HG03108 (cell line): Measurements from ENCODE around the gene SSR3.

Experiments
- ATAC-seq: cut with Tn5 transposase; IDR thresholded peaks from one replicate; pipeline ENCODE4 v1.9.1; 2021; ENCODE audit warnings: moderate library complexity; ENCODE audit not compliant: unreplicated experiment

SSR3 gene

DNA sequence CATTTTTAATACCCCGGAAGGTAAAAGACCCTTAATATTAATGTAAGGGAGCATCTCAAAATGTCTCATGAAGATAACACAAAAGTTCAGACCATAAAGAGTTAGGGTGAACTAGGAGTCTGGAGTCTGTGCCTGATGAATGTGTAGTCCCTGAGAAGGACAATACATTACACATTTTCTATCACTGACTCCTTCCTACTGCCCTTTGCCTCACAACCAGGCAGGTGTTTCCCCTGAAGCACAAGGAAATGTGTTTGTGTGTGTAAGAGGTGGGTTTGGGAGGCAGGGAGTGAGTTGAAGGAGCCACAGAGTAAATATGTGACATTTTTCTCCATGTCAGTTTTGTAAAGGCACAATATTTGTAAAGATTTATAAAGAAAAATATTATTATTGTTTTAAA lies 59.1 kb downstream of the SSR3 start:
- no peak for ATAC-seq

DNA sequence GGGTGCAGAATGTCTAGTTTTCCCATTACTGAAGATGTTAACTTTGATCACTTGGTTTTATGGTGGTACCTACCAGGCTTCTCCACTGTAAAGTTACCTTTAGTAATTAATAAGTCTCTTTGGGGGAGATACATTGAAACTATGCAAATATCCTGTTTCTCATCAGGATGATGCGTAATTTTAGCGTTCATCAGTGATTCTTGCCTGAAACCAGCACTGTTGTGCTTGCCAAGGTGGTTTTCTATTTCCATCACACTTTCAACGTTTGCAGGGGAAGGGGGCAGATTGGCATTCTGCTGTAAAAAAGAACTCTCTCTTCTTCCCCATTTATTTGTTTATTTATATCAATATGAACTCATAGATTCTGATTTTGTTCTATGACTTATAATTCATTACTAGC lies 61.0 kb downstream of the SSR3 start:
- ATAC-seq, result no peak

DNA sequence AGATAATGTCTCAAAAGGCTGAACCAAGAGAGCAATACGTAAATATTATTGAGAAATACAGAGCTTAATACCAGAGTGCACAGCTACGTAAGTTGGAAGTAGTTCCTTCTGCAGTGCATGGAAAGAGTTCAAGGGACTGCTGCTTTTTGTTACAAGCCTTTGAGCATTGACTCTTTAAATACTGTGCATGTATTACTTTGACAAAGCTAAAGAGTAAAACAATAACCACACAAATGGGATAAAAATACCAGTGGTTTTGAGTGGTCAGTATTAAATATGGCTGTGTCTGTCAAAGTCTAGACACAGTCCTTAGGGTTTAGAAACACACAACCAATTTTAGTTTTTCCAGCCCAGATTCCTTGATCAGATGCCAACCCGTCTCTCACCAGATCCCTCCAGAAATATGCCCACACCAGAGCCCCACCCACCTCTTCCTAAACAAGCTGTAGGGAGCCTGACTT lies 62.1 kb downstream of the SSR3 start:
- ATAC-seq, result no peak

DNA sequence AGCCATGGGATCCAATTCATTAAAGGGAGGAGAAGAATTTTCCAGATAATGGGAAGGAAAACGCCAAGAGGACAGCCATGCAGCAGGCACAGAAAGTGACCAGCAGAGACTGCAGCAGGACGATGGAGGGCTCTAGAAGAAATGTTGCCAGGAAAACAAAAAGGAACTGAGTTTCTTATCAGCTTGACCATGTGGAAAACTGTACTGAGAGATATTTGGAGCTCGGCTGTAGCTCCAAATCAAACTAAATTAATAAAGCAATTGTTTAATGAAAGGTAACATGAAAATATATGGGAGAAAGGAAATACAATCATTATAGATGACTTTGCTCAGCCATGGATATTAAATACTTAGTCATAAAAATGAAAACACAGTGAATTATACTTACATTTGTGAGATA lies 63.7 kb downstream of the SSR3 start:
- ATAC-seq, result no peak
